Camera-type eye (tissue), 1 donor: ENCODE results near the gene SERPINE2. TPM values are rescaled to one million over a fixed set of nuclear protein-coding genes. Genes with fewer than 3 reads are reported as not detected.

Experiments
- total RNA-seq: library from RNA; depleted of rRNA; stranded (reverse); fragments of >200 nt; gene quantifications from one replicate; pipeline ENCODE4 v1.2.3, GENCODE V29; 2014

Gene SERPINE2, protein sequence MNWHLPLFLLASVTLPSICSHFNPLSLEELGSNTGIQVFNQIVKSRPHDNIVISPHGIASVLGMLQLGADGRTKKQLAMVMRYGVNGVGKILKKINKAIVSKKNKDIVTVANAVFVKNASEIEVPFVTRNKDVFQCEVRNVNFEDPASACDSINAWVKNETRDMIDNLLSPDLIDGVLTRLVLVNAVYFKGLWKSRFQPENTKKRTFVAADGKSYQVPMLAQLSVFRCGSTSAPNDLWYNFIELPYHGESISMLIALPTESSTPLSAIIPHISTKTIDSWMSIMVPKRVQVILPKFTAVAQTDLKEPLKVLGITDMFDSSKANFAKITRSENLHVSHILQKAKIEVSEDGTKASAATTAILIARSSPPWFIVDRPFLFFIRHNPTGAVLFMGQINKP
- 59.2 TPM for total RNA-seq

DNA sequence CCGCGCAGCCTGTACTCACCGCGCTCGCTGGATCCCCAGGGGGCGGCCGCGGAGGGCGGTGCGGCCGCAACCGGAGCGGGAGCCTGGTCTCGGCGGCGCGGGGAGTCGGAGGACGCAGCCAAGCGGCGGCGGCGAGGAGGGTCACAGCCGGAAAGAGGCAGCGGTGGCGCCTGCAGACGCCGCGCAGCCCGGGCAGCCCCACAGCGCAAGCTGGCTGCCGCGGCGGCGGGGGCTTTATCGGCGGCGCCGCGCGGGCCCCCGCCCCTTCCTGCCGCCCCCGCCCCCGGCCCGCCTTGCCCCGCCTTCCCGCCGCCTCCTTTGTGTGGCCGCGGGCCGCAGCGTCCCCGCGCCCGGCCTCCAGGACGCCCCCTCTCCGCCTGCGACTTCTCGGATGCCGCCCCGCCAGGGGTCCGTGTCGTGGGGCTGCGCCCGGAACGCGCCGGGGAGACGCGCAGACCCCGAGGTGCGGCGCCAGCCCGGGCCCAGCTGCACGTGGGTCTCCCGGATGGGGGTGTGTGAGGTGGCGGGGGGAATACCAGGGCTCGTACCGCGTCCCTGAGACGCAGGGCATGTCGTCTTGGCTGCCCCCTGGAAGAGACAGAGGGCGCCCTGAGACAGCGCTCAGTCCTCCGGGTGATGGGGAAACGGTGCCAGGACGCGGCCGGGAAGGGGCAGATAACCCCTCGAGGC, at the start of gene SERPINE2:
Gene SERPINE2 (minus strand): TSS at position 207 of the 690 bp plus-strand sequence. CDS start 37,386 bp downstream, outside the sequence.

GRCh38 chr2:223957092-223957851, 81.8 kb downstream of the SERPINE2 start, which contains the start of gene MRPL44:
Gene MRPL44, plus strand, starts transcription at chr2:223957463. Its CDS starts 10 bp downstream, at chr2:223957473.

GRCh38 chr2:223944703-223945531, 94.2 kb downstream of the SERPINE2 start, which contains the start of gene WDFY1:
Gene WDFY1, minus strand, starts transcription at chr2:223945335. Its CDS starts 51 bp downstream, at chr2:223945284.

Other genes with a start within 250 kb of the SERPINE2 start
- 5.5 TPM for gene AP1S3, start 201.7 kb downstream of the SERPINE2 start, total RNA-seq
- 89.7 TPM for gene WDFY1, start 94.0 kb downstream of the SERPINE2 start, total RNA-seq
- gene MRPL44, start 81.8 kb downstream of the SERPINE2 start, total RNA-seq = 49.7 TPM